Sigmoid colon (tissue), 4 donors: ENCODE results near the gene TMEM121.

Experiments
- EP300 ChIP-seq, 4 donors: sonication (generic); formaldehyde crosslinking; IDR thresholded peaks; one replicate each; pipeline ENCODE4 v1.6.1; 2017; ENCODE audit warnings: antibody characterized with exemption in 4 of 4
- POLR2A ChIP-seq, 2 donors: fragments of 450-650 bp; IDR thresholded peaks; one replicate each; pipeline ENCODE4 v1.6.1; 2016; ENCODE audit warnings: antibody characterized with exemption in 2 of 2, mild to moderate bottlenecking in 2 of 2, moderate library complexity in 2 of 2
- POLR2AphosphoS5 ChIP-seq, 4 donors: sonication (generic); formaldehyde crosslinking; IDR thresholded peaks; one replicate each; pipeline ENCODE4 v1.6.1; 2017; ENCODE audit warnings: antibody characterized with exemption in 4 of 4
- TF ChIP-seq, protein P1 (sequence below), 4 experiments: fragments of 450-650 bp in 3 of 4; fragments of 200-600 bp in 1 of 4; IDR thresholded peaks; one replicate each; pipeline ENCODE4 v1.5.1; 2016 to 2019; ENCODE audit warnings: antibody characterized with exemption in 4 of 4, mild to moderate bottlenecking in 3 of 4, moderate library complexity in 2 of 4

DNA sequence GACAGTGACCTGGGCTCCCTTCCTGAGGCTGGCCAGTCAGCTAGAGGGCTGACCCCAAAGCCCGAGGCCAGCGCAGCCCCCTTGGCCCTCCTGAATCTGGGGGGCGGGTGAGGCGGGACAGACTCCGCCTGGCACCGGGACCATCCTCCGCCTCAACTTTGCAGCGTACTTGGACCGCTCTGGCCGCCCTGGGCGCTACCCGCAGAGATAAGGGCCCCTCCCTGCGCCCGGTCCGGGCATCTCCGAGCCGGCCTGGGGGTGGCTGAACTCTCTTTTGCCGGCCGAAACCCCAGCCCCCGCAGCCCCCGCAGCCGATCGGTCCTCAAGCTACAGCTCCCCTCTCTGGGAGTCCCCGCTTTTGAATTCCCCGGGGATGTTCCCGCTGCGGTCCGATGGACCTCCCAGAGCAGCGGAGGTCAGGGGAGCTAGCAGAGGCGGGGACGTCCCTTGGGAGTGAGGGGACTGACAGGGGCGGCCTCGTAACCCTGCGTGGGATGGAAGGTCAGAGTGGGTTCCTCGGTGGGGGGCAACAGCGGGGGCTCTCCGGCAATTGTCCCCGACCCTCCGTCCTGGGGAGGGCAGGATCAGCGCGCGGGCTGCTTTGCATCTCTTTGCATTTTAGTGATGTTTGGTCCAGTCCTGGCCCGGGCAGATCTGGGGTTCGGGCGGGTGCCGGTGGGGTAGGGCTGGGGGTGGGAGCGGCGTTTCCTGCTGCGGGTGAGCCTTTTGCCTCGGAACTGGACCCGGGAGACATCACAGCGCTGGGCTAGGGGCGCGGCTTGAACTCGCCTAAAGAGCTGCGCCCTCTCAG lies 40.0 kb upstream of the TMEM121 start, which contains the start of gene CRIP1:
- TF ChIP-seq, protein P1, sequence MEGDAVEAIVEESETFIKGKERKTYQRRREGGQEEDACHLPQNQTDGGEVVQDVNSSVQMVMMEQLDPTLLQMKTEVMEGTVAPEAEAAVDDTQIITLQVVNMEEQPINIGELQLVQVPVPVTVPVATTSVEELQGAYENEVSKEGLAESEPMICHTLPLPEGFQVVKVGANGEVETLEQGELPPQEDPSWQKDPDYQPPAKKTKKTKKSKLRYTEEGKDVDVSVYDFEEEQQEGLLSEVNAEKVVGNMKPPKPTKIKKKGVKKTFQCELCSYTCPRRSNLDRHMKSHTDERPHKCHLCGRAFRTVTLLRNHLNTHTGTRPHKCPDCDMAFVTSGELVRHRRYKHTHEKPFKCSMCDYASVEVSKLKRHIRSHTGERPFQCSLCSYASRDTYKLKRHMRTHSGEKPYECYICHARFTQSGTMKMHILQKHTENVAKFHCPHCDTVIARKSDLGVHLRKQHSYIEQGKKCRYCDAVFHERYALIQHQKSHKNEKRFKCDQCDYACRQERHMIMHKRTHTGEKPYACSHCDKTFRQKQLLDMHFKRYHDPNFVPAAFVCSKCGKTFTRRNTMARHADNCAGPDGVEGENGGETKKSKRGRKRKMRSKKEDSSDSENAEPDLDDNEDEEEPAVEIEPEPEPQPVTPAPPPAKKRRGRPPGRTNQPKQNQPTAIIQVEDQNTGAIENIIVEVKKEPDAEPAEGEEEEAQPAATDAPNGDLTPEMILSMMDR (IDR thresholded peaks at IDR 0.05) = no peak
- no peak for TF ChIP-seq POLR2AphosphoS5 (IDR thresholded peaks at IDR 0.05)
- TF ChIP-seq POLR2A (IDR thresholded peaks at IDR 0.05) = no peak
- no peak for TF ChIP-seq EP300 (IDR thresholded peaks at IDR 0.05)
